Tibial nerve (tissue), 4 donors: ENCODE results near the gene SCN2A. TPM values are rescaled to one million over a fixed set of nuclear protein-coding genes. Genes with fewer than 3 reads are reported as not detected.

Experiments used
- DNase-seq, 2 donors: peaks; one replicate each; pipeline ENCODE4 v3.0.0-alpha.2; 2019; ENCODE audit warnings: low spot score in 2 of 2
- H3K27ac ChIP-seq, 4 donors: fragments of 200-600 bp; sonication (generic) in 3 of 4; one replicate each; pipeline ENCODE4 v1.5.1; 2017 to 2019; ENCODE audit warnings: mild to moderate bottlenecking in 1 of 4
- H3K27me3 ChIP-seq, 2 donors: fragments of 200-600 bp; sonication (generic) in 1 of 2; one replicate each; pipeline versions ENCODE4 v1.5.1 to v1.6.0; 2017 to 2019
- H3K36me3 ChIP-seq, 3 donors: fragments of 200-600 bp; sonication (generic); one replicate each; pipeline ENCODE4 v1.5.1; 2018 to 2019
- H3K4me1 ChIP-seq, 4 donors: fragments of 200-600 bp; sonication (generic) in 3 of 4; one replicate each; pipeline ENCODE4 v1.5.1; 2017 to 2019
- H3K4me3 ChIP-seq, 4 donors: fragments of 200-600 bp; sonication (generic) in 3 of 4; one replicate each; pipeline ENCODE4 v1.5.1; 2017 to 2019; ENCODE audit warnings: mild to moderate bottlenecking in 1 of 4, moderate library complexity in 1 of 4
- H3K9me3 ChIP-seq, 4 donors: fragments of 200-600 bp; sonication (generic) in 3 of 4; one replicate each; pipeline ENCODE4 v1.5.1; 2017 to 2019
- EP300 ChIP-seq, 2 donors: sonication (generic); formaldehyde crosslinking; IDR thresholded peaks; one replicate each; pipeline ENCODE4 v1.6.1; 2017; ENCODE audit warnings: antibody characterized with exemption in 2 of 2, mild to moderate bottlenecking in 1 of 2
- POLR2A ChIP-seq, 2 donors: fragments of 450-650 bp; IDR thresholded peaks; one replicate each; pipeline ENCODE4 v1.6.1; 2017; ENCODE audit warnings: antibody characterized with exemption in 2 of 2, mild to moderate bottlenecking in 2 of 2, moderate library complexity in 2 of 2
- WGBS, 2 donors: methylation state at CpG; one replicate each; pipeline ENCODE4 v1.1.5; 2018; 5-methylcytosine and 5-hydroxymethylcytosine counted together
- total RNA-seq, 4 donors: library from RNA; depleted of rRNA; stranded (reverse); fragments of >200 nt; gene quantifications; one replicate each; pipeline ENCODE4 v1.1.0, GENCODE V29; 2016
- TF ChIP-seq, protein P1 (sequence below), 5 experiments: fragments of 200-600 bp in 3 of 5; fragments of 450-650 bp in 2 of 5; sonication (generic) in 3 of 5; IDR thresholded peaks; one replicate each; pipeline ENCODE4 v1.5.1; 2016 to 2019; ENCODE audit warnings: antibody characterized with exemption in 5 of 5, mild to moderate bottlenecking in 3 of 5, moderate library complexity in 2 of 5

SCN2A gene
- total RNA-seq, 4 donors from 2014 or later = 0.20 to 2.1 (median 0.48) TPM

DNA sequence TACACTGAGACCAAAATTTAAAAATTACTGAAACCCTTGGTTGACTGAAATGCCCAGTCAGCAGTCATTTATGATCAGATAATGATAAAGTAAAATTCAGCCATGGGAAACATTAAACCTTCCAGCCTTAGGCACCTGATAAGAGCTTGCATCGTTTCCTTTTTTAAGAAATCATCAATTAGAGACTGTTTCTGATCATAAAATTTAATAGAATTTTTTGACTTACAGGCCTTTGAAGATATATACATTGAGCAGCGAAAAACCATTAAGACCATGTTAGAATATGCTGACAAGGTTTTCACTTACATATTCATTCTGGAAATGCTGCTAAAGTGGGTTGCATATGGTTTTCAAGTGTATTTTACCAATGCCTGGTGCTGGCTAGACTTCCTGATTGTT is 130.7 kb downstream of the SCN2A start:
- TF ChIP-seq, protein P1, sequence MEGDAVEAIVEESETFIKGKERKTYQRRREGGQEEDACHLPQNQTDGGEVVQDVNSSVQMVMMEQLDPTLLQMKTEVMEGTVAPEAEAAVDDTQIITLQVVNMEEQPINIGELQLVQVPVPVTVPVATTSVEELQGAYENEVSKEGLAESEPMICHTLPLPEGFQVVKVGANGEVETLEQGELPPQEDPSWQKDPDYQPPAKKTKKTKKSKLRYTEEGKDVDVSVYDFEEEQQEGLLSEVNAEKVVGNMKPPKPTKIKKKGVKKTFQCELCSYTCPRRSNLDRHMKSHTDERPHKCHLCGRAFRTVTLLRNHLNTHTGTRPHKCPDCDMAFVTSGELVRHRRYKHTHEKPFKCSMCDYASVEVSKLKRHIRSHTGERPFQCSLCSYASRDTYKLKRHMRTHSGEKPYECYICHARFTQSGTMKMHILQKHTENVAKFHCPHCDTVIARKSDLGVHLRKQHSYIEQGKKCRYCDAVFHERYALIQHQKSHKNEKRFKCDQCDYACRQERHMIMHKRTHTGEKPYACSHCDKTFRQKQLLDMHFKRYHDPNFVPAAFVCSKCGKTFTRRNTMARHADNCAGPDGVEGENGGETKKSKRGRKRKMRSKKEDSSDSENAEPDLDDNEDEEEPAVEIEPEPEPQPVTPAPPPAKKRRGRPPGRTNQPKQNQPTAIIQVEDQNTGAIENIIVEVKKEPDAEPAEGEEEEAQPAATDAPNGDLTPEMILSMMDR (IDR thresholded peaks at IDR 0.05) = no peak
- TF ChIP-seq POLR2A (IDR thresholded peaks at IDR 0.05) (no peak), EP300 (IDR thresholded peaks at IDR 0.05) (no peak)
- no peaks in the 10 kb centered on the region for H3K27me3 ChIP-seq
- H3K36me3 ChIP-seq = no peaks in the 10 kb centered on the region
- H3K9me3 ChIP-seq = no peaks in the 10 kb centered on the region
- no peak for DNase-seq
- H3K27ac ChIP-seq = no peak overlapping the region
- H3K4me1 ChIP-seq = peaks cover 0 to 5% (median 0%) of the 10 kb centered on the region in 4 donors
- H3K4me3 ChIP-seq = no peak overlapping the region
- 81 to 83% methylated on average over 2 of the region's 2 CpGs for WGBS, 2 donors

- Histone ChIP-seq H3K4me3 (no peak overlapping the region), H3K27me3 (no peaks in the 10 kb centered on the region), H3K4me1 (peaks cover 0 to 7% (median 0%) of the 10 kb centered on the region in 4 donors), H3K9me3 (no peaks in the 10 kb centered on the region), H3K36me3 (no peaks in the 10 kb centered on the region), H3K27ac (no peak overlapping the region)
- TF ChIP-seq EP300 (IDR thresholded peaks at IDR 0.05) (no peak), POLR2A (IDR thresholded peaks at IDR 0.05) (no peak)
- TF ChIP-seq, protein P1 (IDR thresholded peaks at IDR 0.05) = no peak
- DNase-seq = no peak
- 77 to 78% methylated on average over 6 of the region's 6 CpGs for WGBS, 2 donors
Observed at GRCh38 chr2:165371356-165371755, 132.1 kb downstream of the SCN2A start.

DNA sequence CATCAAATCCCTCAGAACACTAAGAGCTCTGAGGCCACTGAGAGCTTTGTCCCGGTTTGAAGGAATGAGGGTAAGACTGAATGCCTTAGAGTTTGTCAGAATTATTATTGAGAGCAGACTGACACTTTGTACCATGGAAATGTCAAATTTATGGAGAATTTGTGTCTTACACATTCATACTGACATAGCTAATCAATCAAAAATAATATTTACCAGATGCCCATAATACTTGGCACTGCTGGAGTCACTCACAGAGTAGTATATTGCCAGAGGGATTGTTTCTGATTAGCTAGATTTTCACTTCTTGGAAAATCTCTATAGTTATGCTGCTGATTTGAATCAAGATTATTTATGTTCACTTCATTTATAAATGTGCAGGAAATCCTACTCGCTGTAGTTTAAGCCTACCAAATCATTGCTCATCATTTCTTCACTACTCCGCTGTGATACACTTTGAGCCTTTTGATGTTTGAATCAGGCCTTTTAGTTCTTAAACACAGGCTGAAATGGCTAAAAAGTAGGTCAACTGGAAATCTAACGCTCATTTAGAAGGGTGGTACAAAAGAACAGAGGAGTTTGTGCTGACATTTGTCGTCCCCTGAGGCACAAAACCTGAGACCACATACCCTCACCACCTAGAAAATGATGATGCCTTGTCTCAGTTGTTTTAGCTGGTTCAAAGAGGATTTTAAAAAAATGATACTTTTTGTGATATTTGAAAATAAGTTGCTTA is 134.2 kb downstream of the SCN2A start:
- WGBS, 2 donors = 59 to 61% methylated on average over 5 of the region's 5 CpGs
- Histone ChIP-seq H3K36me3 (no peaks in the 10 kb centered on the region), H3K4me1 (peaks cover 0 to 15% (median 0%) of the 10 kb centered on the region in 4 donors), H3K4me3 (no peak overlapping the region), H3K27ac (no peak overlapping the region), H3K27me3 (no peaks in the 10 kb centered on the region), H3K9me3 (no peaks in the 10 kb centered on the region)
- no peak for DNase-seq
- TF ChIP-seq, protein P1 (IDR thresholded peaks at IDR 0.05) = no peak
- TF ChIP-seq EP300 (IDR thresholded peaks at IDR 0.05) (no peak), POLR2A (IDR thresholded peaks at IDR 0.05) (no peak)

GRCh38 chr2:165376571-165376975 is 137.4 kb downstream of the SCN2A start:
- WGBS, 2 donors = 9 to 12% methylated on average over 3 of the region's 3 CpGs
- Histone ChIP-seq H3K27me3 (no peaks in the 10 kb centered on the region), H3K4me1 (peaks cover 0 to 15% (median 0%) of the 10 kb centered on the region in 4 donors), H3K36me3 (no peaks in the 10 kb centered on the region), H3K9me3 (no peaks in the 10 kb centered on the region), H3K4me3 (no peak overlapping the region), H3K27ac (no peak overlapping the region)
- no peak for DNase-seq
- no peak for TF ChIP-seq EP300 (IDR thresholded peaks at IDR 0.05)

GRCh38 chr2:165382362-165382761 is 143.1 kb downstream of the SCN2A start:
- DNase-seq = no peak
- Histone ChIP-seq H3K4me1 (no peaks in the 10 kb centered on the region), H3K4me3 (no peak overlapping the region), H3K9me3 (no peaks in the 10 kb centered on the region), H3K27ac (no peak overlapping the region), H3K36me3 (no peaks in the 10 kb centered on the region), H3K27me3 (no peaks in the 10 kb centered on the region)
- TF ChIP-seq, protein P1 (IDR thresholded peaks at IDR 0.05) = no peak
- TF ChIP-seq EP300 (IDR thresholded peaks at IDR 0.05) (no peak), POLR2A (IDR thresholded peaks at IDR 0.05) (no peak)
- 86 to 88% methylated on average over 2 of the region's 2 CpGs for WGBS, 2 donors
